SK-N-SH treated with all-trans-retinoic acid at 6 μM for 48 hours (cell line): ENCODE measurements around the gene ELAVL1.

ENCODE experiments used
- ESRRG ChIP-seq: fragments of 250-450 bp; sonication (Bioruptor Pico); IDR thresholded peaks from 2 replicates; pipeline ENCODE4 v1.6.1; 2021; ENCODE audit warnings: mild to moderate bottlenecking
- GLIS3 ChIP-seq: fragments of 250-450 bp; sonication (Bioruptor Pico); IDR thresholded peaks from 2 replicates; pipeline ENCODE4 v1.5.0; 2020; ENCODE audit warnings: mild to moderate bottlenecking, moderate library complexity
- RARB ChIP-seq: fragments of 250-450 bp; sonication (Bioruptor Pico); IDR thresholded peaks from 2 replicates; pipeline ENCODE4 v1.8.0; 2021; ENCODE audit warnings: mild to moderate bottlenecking, moderate library complexity
- TCF4 ChIP-seq: fragments of 250-450 bp; sonication (Bioruptor Pico); IDR thresholded peaks from 2 replicates; pipeline ENCODE4 v1.8.0; 2021; ENCODE audit warnings: mild to moderate bottlenecking, moderate library complexity, borderline replicate concordance

GRCh38 chr19:7953060-7953459, 52.4 kb downstream of the ELAVL1 start:
- TF ChIP-seq RARB (no peak), GLIS3 (no peak), TCF4 (CRISPR knock-in tag) (no peak), ESRRG (CRISPR knock-in tag) (no peak)
